H1 (cell line): ENCODE results near the gene MACROD2.

Experiments
- CTCF ChIP-seq, 3 experiments: IDR thresholded peaks; 1 replicate in 2 of 3; 2 replicates in 1 of 3; pipeline versions ENCODE4 v1.5.1 to v1.6.1; 2011; ENCODE audit warnings: low read length in 3 of 3, mild to moderate bottlenecking in 3 of 3, inconsistent platforms in 2 of 3, low read depth in 1 of 3, moderate library complexity in 1 of 3; ENCODE audit not compliant: insufficient read depth in 1 of 3; ENCODE audit errors: control extremely low read depth in 1 of 3
- EGR1 ChIP-seq: IDR thresholded peaks from 2 replicates; pipeline ENCODE4 v1.6.1; 2011; ENCODE audit warnings: low read depth, low read length, borderline replicate concordance
- EP300 ChIP-seq, 2 experiments: IDR thresholded peaks; 1 replicate in 1 of 2; 2 replicates in 1 of 2; pipeline ENCODE4 v1.6.1; 2011 to 2012; ENCODE audit warnings: low read depth in 2 of 2, low read length in 2 of 2, mild to moderate bottlenecking in 2 of 2, borderline replicate concordance in 1 of 2, inconsistent platforms in 1 of 2, moderate library complexity in 1 of 2
- JUN ChIP-seq: IDR thresholded peaks from 2 replicates; pipeline ENCODE4 v1.6.1; 2011; ENCODE audit warnings: low read depth, mild to moderate bottlenecking, improper control_type of control experiment, low read length
- SP2 ChIP-seq: IDR thresholded peaks from 2 replicates; pipeline ENCODE4 v1.6.1; 2012; ENCODE audit warnings: mild to moderate bottlenecking, low read length, inconsistent platforms
- TBP ChIP-seq: IDR thresholded peaks from 2 replicates; pipeline ENCODE4 v1.6.1; 2011; ENCODE audit warnings: low read depth, low read length, improper control_type of control experiment

- TF ChIP-seq CTCF (IDR thresholded peaks at IDR 0.05; ENCODE audit: control extremely low read depth in 1 of 3, insufficient read depth in 1 of 3, low read depth in 1 of 3, low read length in 3 of 3), result no peak
- no peak for TF ChIP-seq TBP
- no peak for TF ChIP-seq EGR1
- no peak for TF ChIP-seq SP2
- TF ChIP-seq EP300 (IDR thresholded peaks at IDR 0.05; ENCODE audit: borderline replicate concordance in 1 of 2, low read depth in 2 of 2, low read length in 2 of 2), result no peak
- no peak for TF ChIP-seq JUN
These were observed 1899.8 kb downstream of the MACROD2 start for GRCh38 chr20:15895126-15895525.
